Osteoblast (primary cell): ENCODE data around the gene SDHC. TPM values are rescaled to one million over a fixed set of nuclear protein-coding genes. Genes with fewer than 3 reads are reported as not detected.
A peak's percentile ranks its signal among the peaks of the same experiment; 100 is the strongest.

Source experiments
- DNase-seq: peaks from one replicate; pipeline ENCODE4 v3.0.0; 2011; ENCODE audit warnings: low spot score, mixed read lengths; ENCODE audit not compliant: insufficient read length; ENCODE audit errors: missing footprints
- H2AFZ ChIP-seq: 2 replicates; pipeline ENCODE4 v1.6.0; 2011; ENCODE audit warnings: mild to moderate bottlenecking, low read length
- H3K27ac ChIP-seq: 2 replicates; pipeline ENCODE4 v1.5.1; 2011; ENCODE audit warnings: mild to moderate bottlenecking, low read depth, low read length, moderate library complexity
- H3K27me3 ChIP-seq: 2 replicates; pipeline ENCODE4 v1.6.0; 2012; ENCODE audit warnings: mild to moderate bottlenecking, control low read depth, inconsistent platforms, low read length, moderate library complexity; ENCODE audit not compliant: insufficient read depth
- H3K36me3 ChIP-seq: 2 replicates; pipeline ENCODE4 v1.5.1; 2011; ENCODE audit warnings: mild to moderate bottlenecking, low read length, control low read depth, moderate library complexity; ENCODE audit not compliant: insufficient read depth
- H3K4me1 ChIP-seq: 2 replicates; pipeline ENCODE4 v1.5.1; 2011; ENCODE audit warnings: mild to moderate bottlenecking, low read length, control low read depth, moderate library complexity; ENCODE audit not compliant: insufficient read depth
- H3K4me2 ChIP-seq: 2 replicates; pipeline ENCODE4 v1.6.0; 2011; ENCODE audit warnings: mild to moderate bottlenecking, low read length; ENCODE audit not compliant: insufficient read depth
- H3K4me3 ChIP-seq: fragments of 200-600 bp; sonication (generic); 3 replicates; pipeline ENCODE4 v1.5.1; 2012; ENCODE audit warnings: mild to moderate bottlenecking, low read length, inconsistent platforms; ENCODE audit not compliant: insufficient read depth
- H3K79me2 ChIP-seq: 2 replicates; pipeline ENCODE4 v1.6.0; 2012; ENCODE audit warnings: mild to moderate bottlenecking, low read length, control low read depth, inconsistent platforms; ENCODE audit not compliant: insufficient read depth
- H3K9me3 ChIP-seq: 2 replicates; pipeline ENCODE4 v1.5.1; 2011; ENCODE audit warnings: low read depth, low read length, control low read depth
- H4K20me1 ChIP-seq: 2 replicates; pipeline ENCODE4 v1.6.0; 2012; ENCODE audit warnings: mild to moderate bottlenecking, low read length, control low read depth; ENCODE audit not compliant: insufficient read depth
- CTCF ChIP-seq: IDR thresholded peaks from 2 replicates; pipeline ENCODE4 v1.5.1; 2011; ENCODE audit warnings: mild to moderate bottlenecking, low read depth, low read length, moderate library complexity; ENCODE audit errors: extremely low read depth
- total RNA-seq: library from RNA; depleted of rRNA; stranded (reverse); fragments of >200 nt; gene quantifications from 2 replicates; pipeline ENCODE4 v1.2.3, GENCODE V29; 2012

The SDHC gene
- total RNA-seq, 1 donor = 20.3 TPM

- Histone ChIP-seq H3K4me2 (no peak overlapping the region), H3K27me3 (peaks cover 2% of the 10 kb centered on the region), H3K9me3 (no peaks in the 10 kb centered on the region), H3K4me3 (no peak overlapping the region), H3K4me1 (peaks cover 7% of the 10 kb centered on the region), H3K27ac (no peak overlapping the region), H3K36me3 (no peaks in the 10 kb centered on the region), H3K79me2 (no peaks in the 10 kb centered on the region), H2AFZ (no peak overlapping the region), H4K20me1 (no peaks in the 10 kb centered on the region)
- peak; percentile 72 for DNase-seq
- TF ChIP-seq CTCF = no peak
These were observed 46.9 kb upstream of the SDHC start for GRCh38 chr1:161267321-161267720.

- Histone ChIP-seq H3K27me3 (peaks cover 21% of the 10 kb centered on the region), H3K27ac (no peak overlapping the region), H3K4me1 (no peaks in the 10 kb centered on the region), H2AFZ (no peak overlapping the region), H4K20me1 (no peaks in the 10 kb centered on the region), H3K36me3 (no peaks in the 10 kb centered on the region), H3K4me3 (no peak overlapping the region), H3K4me2 (no peak overlapping the region), H3K9me3 (no peaks in the 10 kb centered on the region), H3K79me2 (no peaks in the 10 kb centered on the region)
- TF ChIP-seq CTCF = no peak
- DNase-seq = no peak
These were observed 40.8 kb upstream of the SDHC start for GRCh38 chr1:161273402-161273801.

GRCh38 chr1:161274874-161275273 is 39.3 kb upstream of the SDHC start:
- H2AFZ ChIP-seq = no peak overlapping the region
- no peaks in the 10 kb centered on the region for H3K4me1 ChIP-seq
- no peaks in the 10 kb centered on the region for H3K79me2 ChIP-seq
- no peaks in the 10 kb centered on the region for H3K36me3 ChIP-seq
- no peak for DNase-seq
- no peak overlapping the region for H3K27ac ChIP-seq
- no peaks in the 10 kb centered on the region for H4K20me1 ChIP-seq
- no peak overlapping the region for H3K4me3 ChIP-seq
- H3K27me3 ChIP-seq = peaks cover 21% of the 10 kb centered on the region
- TF ChIP-seq CTCF = no peak
- no peak overlapping the region for H3K4me2 ChIP-seq
- no peaks in the 10 kb centered on the region for H3K9me3 ChIP-seq

- Histone ChIP-seq H3K9me3 (no peaks in the 10 kb centered on the region), H3K27ac (no peak overlapping the region), H3K4me1 (no peaks in the 10 kb centered on the region), H3K27me3 (peaks cover 23% of the 10 kb centered on the region), H4K20me1 (no peaks in the 10 kb centered on the region), H2AFZ (no peak overlapping the region), H3K36me3 (no peaks in the 10 kb centered on the region), H3K4me3 (no peak overlapping the region), H3K79me2 (no peaks in the 10 kb centered on the region), H3K4me2 (no peak overlapping the region)
- no peak for TF ChIP-seq CTCF
- no peak for DNase-seq
These were observed 31.2 kb upstream of the SDHC start for GRCh38 chr1:161282991-161283390.
